ENCODE results near the gene MPC1.
"Not testable (repeated sequence)": the region's sequence is repeated elsewhere in the genome, so short reads cannot be mapped to it uniquely, and the experiment has no call there.

Gene MPC1

DNA sequence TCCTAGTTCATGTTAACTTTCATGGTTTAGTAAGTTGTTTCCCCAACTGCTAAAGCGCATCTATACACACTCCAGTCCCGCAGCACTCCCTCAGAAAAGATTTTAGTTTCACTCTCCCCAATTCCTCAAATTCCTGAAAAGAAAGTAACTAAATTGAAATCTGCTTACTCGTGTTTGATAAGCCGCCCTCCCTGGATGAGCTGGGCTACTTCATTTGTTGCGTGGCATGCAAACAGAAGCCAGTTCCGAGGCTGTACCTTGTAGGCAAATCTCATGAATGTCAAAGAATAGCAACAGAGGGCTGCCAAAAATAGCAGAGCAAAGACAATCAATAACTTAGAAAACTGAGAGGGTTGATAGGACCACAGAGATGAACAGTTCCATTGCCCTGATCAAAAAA, 16.9 kb downstream of the MPC1 start:
- Histone ChIP-seq H3K4me1 (ENCODE audit: control insufficient read depth, insufficient read depth, low read length, poor library complexity, severe bottlenecking) (no peaks in the 10 kb centered on the region), H3K27ac (ENCODE audit: insufficient read depth, low read length, poor library complexity, severe bottlenecking) (no peak overlapping the region), H3K27me3 (replicated peaks; ENCODE audit: control insufficient read depth, insufficient read depth, low read length, poor library complexity, severe bottlenecking) (no peaks in the 10 kb centered on the region), H3K36me3 (ENCODE audit: control insufficient read depth, insufficient read depth, low read length) (peaks cover 14% of the 10 kb centered on the region), H3K4me3 (ENCODE audit: insufficient read depth, low read depth, low read length, poor library complexity, severe bottlenecking) (no peak overlapping the region), H3K9me3 (ENCODE audit: control insufficient read depth, low read length) (no peaks in the 10 kb centered on the region)
- no peak for DNase-seq

DNA sequence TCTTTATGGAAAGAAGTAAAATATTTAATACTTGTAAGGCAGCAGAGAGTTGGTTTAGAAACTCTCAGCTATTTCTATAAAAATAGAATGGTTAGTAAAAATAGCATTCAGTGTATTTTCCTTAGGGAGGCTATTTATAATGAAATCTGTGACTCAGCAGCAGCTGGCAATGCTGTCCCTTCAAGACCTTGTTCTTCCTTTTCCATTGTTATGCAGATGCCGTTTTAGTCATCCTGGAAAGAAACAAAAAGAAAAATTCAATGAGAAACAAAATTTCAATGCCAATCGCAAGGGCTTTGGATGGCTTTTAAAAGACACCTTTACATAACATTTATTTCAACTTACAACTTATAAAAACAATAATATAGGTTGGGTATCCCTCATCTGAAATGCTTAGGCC, 17.5 kb downstream of the MPC1 start:
- Histone ChIP-seq H3K4me1 (ENCODE audit: control insufficient read depth, insufficient read depth, low read length, poor library complexity, severe bottlenecking) (no peaks in the 10 kb centered on the region), H3K4me3 (ENCODE audit: insufficient read depth, low read depth, low read length, poor library complexity, severe bottlenecking) (no peak overlapping the region), H3K36me3 (ENCODE audit: control insufficient read depth, insufficient read depth, low read length) (peaks cover 14% of the 10 kb centered on the region), H3K27ac (ENCODE audit: insufficient read depth, low read length, poor library complexity, severe bottlenecking) (no peak overlapping the region), H3K27me3 (replicated peaks; ENCODE audit: control insufficient read depth, insufficient read depth, low read length, poor library complexity, severe bottlenecking) (no peaks in the 10 kb centered on the region), H3K9me3 (ENCODE audit: control insufficient read depth, low read length) (no peaks in the 10 kb centered on the region)
- no peak for DNase-seq

DNA sequence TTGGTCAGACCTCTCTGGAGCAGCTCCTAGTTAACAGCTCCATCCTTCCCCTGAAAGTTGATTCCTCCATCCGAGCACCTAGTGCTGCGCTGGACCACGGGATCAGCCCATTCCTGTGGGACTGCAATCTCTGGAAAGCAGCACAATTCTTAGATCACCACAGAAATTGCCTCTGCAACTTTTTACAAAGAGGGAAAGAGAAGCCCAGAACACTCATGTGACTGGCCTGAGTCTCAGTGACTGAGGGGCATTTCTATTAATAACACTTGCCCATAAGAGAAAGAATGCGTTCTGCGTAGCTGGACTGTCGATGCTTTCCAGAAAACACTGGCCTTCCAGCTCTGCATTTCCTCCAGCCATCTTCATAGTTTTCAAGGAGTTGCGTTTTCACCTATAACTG, 18.3 kb downstream of the MPC1 start:
- Histone ChIP-seq H3K9me3 (ENCODE audit: control insufficient read depth, low read length) (no peaks in the 10 kb centered on the region), H3K36me3 (ENCODE audit: control insufficient read depth, insufficient read depth, low read length) (peaks cover 14% of the 10 kb centered on the region), H3K27ac (ENCODE audit: insufficient read depth, low read length, poor library complexity, severe bottlenecking) (no peak overlapping the region), H3K4me1 (ENCODE audit: control insufficient read depth, insufficient read depth, low read length, poor library complexity, severe bottlenecking) (no peaks in the 10 kb centered on the region), H3K27me3 (replicated peaks; ENCODE audit: control insufficient read depth, insufficient read depth, low read length, poor library complexity, severe bottlenecking) (no peaks in the 10 kb centered on the region), H3K4me3 (ENCODE audit: insufficient read depth, low read depth, low read length, poor library complexity, severe bottlenecking) (no peak overlapping the region)
- no peak for DNase-seq

DNA sequence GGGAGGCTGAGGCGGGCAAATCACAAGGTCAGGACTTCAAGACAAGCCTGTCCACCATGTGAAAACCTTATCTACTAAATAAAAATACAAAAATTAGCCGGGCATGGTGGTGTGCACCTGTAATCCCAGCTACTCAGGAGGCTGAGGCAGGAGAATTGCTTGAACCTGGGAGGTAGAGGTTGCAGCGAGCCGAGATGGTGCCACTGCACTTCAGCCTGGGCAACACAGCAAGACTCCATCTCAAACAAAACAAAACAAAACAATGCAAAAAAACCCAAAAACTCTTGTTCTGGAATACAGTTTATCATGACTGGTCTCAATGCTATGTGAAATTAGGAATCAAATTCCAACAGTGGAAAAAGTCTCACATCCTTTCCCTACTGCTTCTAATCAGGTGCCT, 20.3 kb downstream of the MPC1 start:
- not testable (repeated sequence) for H3K27me3 ChIP-seq (replicated peaks; ENCODE audit: control insufficient read depth, insufficient read depth, low read length, poor library complexity, severe bottlenecking); DNase-seq; H3K9me3 ChIP-seq (ENCODE audit: control insufficient read depth, low read length); H3K4me1 ChIP-seq (ENCODE audit: control insufficient read depth, insufficient read depth, low read length, poor library complexity, severe bottlenecking); H3K4me3 ChIP-seq (ENCODE audit: insufficient read depth, low read depth, low read length, poor library complexity, severe bottlenecking); H3K27ac ChIP-seq (ENCODE audit: insufficient read depth, low read length, poor library complexity, severe bottlenecking)
- H3K36me3 ChIP-seq (ENCODE audit: control insufficient read depth, insufficient read depth, low read length), result peaks cover 14% of the 10 kb centered on the region

DNA sequence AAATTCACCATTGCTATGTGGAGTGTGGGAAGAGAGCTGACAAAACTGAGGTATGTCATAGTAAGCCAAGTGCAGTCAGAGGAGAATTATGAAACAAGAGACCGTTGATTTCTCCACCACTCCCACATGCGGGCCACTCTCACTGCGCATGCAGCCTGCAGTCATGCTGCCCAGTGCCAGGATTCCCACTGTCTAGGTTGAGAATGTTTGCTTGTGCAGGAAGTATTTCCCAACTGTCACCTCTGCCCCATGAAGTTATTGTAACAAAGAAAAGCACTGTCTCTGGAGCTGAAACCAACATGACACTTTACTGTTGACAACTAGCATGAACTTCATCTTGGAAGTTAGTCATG, 21.7 kb downstream of the MPC1 start:
- H3K4me3 ChIP-seq (ENCODE audit: insufficient read depth, low read depth, low read length, poor library complexity, severe bottlenecking), result no peak overlapping the region
- peaks cover 11% of the 10 kb centered on the region for H3K36me3 ChIP-seq (ENCODE audit: control insufficient read depth, insufficient read depth, low read length)
- no peaks in the 10 kb centered on the region for H3K27me3 ChIP-seq (replicated peaks; ENCODE audit: control insufficient read depth, insufficient read depth, low read length, poor library complexity, severe bottlenecking)
- no peak overlapping the region for H3K27ac ChIP-seq (ENCODE audit: insufficient read depth, low read length, poor library complexity, severe bottlenecking)
- no peak for DNase-seq
- H3K4me1 ChIP-seq (ENCODE audit: control insufficient read depth, insufficient read depth, low read length, poor library complexity, severe bottlenecking), result no peaks in the 10 kb centered on the region
- no peaks in the 10 kb centered on the region for H3K9me3 ChIP-seq (ENCODE audit: control insufficient read depth, low read length)

DNA sequence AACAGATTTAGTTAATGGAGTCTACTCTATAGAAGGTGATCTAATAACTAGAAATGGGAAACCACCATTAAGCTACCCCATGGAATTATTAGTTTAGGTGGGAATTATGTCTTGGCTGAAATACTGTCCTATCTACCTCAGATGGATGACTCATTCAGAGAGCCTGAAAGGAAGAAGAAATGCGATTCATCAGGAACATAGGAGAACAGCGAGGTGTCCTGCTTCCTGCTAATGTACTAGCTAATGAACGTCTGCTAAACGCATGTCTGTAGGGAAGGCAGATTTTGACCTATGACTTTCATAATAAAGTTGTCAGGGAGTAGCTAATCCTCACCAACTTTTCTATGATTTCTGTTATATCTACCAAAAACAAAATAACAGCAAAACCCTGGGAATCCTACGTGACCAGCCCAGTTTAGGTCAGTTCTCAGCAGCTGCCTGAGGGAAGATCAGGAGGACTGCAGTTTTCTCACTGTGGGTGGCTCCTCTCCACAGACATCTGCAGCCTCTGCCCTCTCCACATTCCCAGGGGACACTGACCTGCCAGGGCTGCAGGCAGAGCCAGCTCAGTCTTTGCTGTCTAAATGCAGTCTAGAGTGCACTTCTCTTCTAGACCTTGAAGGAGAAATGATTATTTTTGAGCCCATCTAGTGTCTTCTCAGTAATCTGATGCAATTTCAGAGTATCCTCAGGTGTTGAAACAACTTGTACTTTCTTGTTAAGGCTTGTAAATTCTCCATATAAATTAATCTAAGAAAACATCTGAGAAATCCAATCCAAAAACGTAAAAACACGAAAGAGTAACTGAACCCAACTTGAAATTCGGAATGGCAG, 22.3 kb downstream of the MPC1 start:
- Histone ChIP-seq H3K27ac (ENCODE audit: insufficient read depth, low read length, poor library complexity, severe bottlenecking) (no peak overlapping the region), H3K9me3 (ENCODE audit: control insufficient read depth, low read length) (no peaks in the 10 kb centered on the region), H3K27me3 (replicated peaks; ENCODE audit: control insufficient read depth, insufficient read depth, low read length, poor library complexity, severe bottlenecking) (no peaks in the 10 kb centered on the region), H3K36me3 (ENCODE audit: control insufficient read depth, insufficient read depth, low read length) (peaks cover 6% of the 10 kb centered on the region), H3K4me1 (ENCODE audit: control insufficient read depth, insufficient read depth, low read length, poor library complexity, severe bottlenecking) (no peaks in the 10 kb centered on the region), H3K4me3 (ENCODE audit: insufficient read depth, low read depth, low read length, poor library complexity, severe bottlenecking) (no peak overlapping the region)
- DNase-seq, result no peak

DNA sequence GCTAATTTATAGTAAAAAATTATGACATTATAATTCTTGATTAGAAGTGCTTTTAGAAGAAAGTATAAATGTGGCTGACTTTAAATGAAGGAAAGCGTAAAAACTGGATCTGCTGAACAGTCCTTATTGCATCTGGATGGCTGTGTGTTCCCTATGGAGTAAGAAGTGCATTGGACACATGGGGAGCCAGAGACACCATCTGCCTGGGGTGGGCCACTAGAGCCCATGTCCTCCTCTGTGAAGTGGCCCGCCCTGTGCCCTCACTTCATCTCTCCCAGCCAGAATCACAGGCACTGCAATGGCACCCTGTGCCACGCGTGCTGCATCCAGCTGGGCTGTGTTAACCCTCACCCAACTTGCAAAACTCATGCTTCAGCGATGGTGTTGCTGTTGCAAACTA, 27.2 kb downstream of the MPC1 start:
- no peaks in the 10 kb centered on the region for H3K4me1 ChIP-seq (ENCODE audit: control insufficient read depth, insufficient read depth, low read length, poor library complexity, severe bottlenecking)
- H3K36me3 ChIP-seq (ENCODE audit: control insufficient read depth, insufficient read depth, low read length), result no peaks in the 10 kb centered on the region

DNA sequence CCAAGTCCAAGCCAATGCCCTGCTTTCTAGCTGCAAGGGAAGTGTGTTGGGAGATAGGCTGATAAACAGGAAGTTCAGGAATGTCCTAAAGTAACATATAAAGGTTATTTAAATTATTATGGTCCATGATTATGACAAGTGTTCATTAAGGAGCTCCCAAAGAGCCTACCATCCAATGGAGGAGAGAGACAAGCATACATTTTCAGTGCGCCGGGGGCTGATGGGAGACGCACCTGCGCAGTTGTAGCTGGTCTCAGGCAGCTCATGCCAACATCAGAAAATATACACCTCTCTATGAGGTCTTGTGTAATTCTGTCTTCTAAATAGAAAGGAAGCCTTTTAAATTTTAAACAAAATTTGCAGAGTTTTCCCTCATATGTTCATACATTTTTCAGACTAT, 27.8 kb downstream of the MPC1 start:
- DNase-seq, result no peak
- Histone ChIP-seq H3K36me3 (ENCODE audit: control insufficient read depth, insufficient read depth, low read length) (no peaks in the 10 kb centered on the region), H3K4me1 (ENCODE audit: control insufficient read depth, insufficient read depth, low read length, poor library complexity, severe bottlenecking) (no peaks in the 10 kb centered on the region), H3K27ac (ENCODE audit: insufficient read depth, low read length, poor library complexity, severe bottlenecking) (no peak overlapping the region), H3K27me3 (replicated peaks; ENCODE audit: control insufficient read depth, insufficient read depth, low read length, poor library complexity, severe bottlenecking) (no peaks in the 10 kb centered on the region), H3K9me3 (ENCODE audit: control insufficient read depth, low read length) (no peaks in the 10 kb centered on the region), H3K4me3 (ENCODE audit: insufficient read depth, low read depth, low read length, poor library complexity, severe bottlenecking) (no peak overlapping the region)

More for the DNA sequence above, 27.2 kb downstream of the MPC1 start:
- Histone ChIP-seq H3K27me3 (replicated peaks; ENCODE audit: control insufficient read depth, insufficient read depth, low read length, poor library complexity, severe bottlenecking) (no peaks in the 10 kb centered on the region), H3K27ac (ENCODE audit: insufficient read depth, low read length, poor library complexity, severe bottlenecking) (no peak overlapping the region), H3K9me3 (ENCODE audit: control insufficient read depth, low read length) (no peaks in the 10 kb centered on the region), H3K4me3 (ENCODE audit: insufficient read depth, low read depth, low read length, poor library complexity, severe bottlenecking) (no peak overlapping the region)
- DNase-seq, result no peak

DNA sequence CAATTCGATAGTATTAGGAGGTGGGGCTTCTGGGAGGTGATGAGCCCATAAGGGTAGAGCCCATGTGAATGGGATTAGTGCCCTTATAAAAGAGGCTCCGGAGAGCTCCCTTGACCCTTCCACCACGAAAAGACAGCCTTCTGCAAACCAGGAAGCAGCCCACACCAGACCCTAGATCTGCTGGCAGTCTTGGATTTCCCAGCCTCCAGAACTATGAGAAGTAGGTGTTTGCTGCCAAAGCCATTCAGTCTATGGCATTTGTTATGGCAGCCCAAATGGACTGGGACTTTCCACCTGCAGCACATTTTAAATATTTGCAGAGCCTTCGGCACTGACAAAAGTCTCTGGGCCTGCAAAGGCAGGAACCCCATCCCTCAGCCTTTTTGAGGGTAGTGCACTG, 28.6 kb downstream of the MPC1 start:
- Histone ChIP-seq H3K4me1 (ENCODE audit: control insufficient read depth, insufficient read depth, low read length, poor library complexity, severe bottlenecking) (no peaks in the 10 kb centered on the region), H3K9me3 (ENCODE audit: control insufficient read depth, low read length) (no peaks in the 10 kb centered on the region), H3K27ac (ENCODE audit: insufficient read depth, low read length, poor library complexity, severe bottlenecking) (no peak overlapping the region), H3K36me3 (ENCODE audit: control insufficient read depth, insufficient read depth, low read length) (no peaks in the 10 kb centered on the region), H3K27me3 (replicated peaks; ENCODE audit: control insufficient read depth, insufficient read depth, low read length, poor library complexity, severe bottlenecking) (no peaks in the 10 kb centered on the region), H3K4me3 (ENCODE audit: insufficient read depth, low read depth, low read length, poor library complexity, severe bottlenecking) (no peak overlapping the region)
- DNase-seq, result no peak

DNA sequence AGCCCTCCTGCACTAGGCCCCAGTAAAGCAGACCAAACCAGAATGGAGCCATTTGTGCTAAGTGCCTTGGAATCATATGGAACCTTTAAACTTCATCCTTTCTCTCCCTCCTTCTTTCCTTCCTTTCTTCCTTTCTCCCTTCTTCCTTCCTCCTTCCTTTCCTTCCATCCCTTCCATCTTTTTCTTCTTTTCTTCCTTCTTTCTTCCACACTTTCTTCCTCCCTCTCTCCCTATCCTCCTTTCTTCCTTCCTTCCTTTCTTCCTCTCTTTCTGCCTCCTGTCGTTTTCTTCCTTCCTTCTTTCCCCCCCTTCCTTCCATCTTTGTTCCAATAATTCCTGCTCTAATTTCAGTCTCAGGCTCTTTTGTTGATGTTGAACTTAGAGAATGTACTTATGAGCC, 29.2 kb downstream of the MPC1 start:
- no peaks in the 10 kb centered on the region for H3K9me3 ChIP-seq (ENCODE audit: control insufficient read depth, low read length)
- no peak for DNase-seq
- H3K27ac ChIP-seq (ENCODE audit: insufficient read depth, low read length, poor library complexity, severe bottlenecking), result no peak overlapping the region
- no peaks in the 10 kb centered on the region for H3K36me3 ChIP-seq (ENCODE audit: control insufficient read depth, insufficient read depth, low read length)
- H3K27me3 ChIP-seq (replicated peaks; ENCODE audit: control insufficient read depth, insufficient read depth, low read length, poor library complexity, severe bottlenecking), result no peaks in the 10 kb centered on the region
- H3K4me1 ChIP-seq (ENCODE audit: control insufficient read depth, insufficient read depth, low read length, poor library complexity, severe bottlenecking), result no peaks in the 10 kb centered on the region
- no peak overlapping the region for H3K4me3 ChIP-seq (ENCODE audit: insufficient read depth, low read depth, low read length, poor library complexity, severe bottlenecking)
